Stimulated activated CD8-positive, alpha-beta memory T cell treated with anti-CD3 and anti-CD28 coated beads, Interleukin-4, amount 100 ng/mL, for 48 hours (primary cell): ENCODE measurements around the gene SYTL3.
A peak's percentile ranks its signal among the peaks of the same experiment; 100 is the strongest.

ENCODE experiments used
- DNase-seq: peaks from one replicate; pipeline ENCODE4 v3.0.0-alpha.2; 2020

SYTL3 gene

DNA sequence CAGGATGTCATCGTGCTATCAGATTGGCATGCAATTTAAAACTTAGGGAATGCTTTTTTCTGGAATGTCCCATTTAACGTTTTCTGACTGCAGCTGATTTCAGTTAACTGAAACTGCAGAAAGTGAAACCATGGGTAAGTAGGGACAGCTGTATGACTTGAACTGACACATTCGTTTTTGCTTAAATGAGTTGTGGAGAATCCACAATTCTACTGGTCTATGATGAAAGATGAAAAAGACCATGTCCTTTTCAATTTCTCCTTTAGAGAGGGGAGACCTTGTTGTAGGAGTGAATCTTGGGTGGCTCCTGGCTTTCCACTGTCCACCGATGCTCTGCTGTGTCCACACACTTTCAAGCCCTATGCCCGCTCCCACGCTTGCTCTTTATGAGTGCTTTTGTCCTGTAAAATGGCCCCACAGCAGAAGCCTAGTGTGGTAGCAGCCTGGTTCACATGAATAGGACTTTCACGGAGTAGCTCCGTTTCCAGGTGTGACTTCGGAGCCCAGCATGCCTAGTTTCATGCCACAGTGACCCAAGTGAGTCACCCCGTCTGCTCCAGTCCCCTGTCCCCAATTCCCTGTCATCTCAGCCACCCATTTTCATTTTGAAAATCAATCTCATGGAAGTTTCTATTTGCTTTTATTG is 27.2 kb upstream of the SYTL3 start:
- no peak for DNase-seq

DNA sequence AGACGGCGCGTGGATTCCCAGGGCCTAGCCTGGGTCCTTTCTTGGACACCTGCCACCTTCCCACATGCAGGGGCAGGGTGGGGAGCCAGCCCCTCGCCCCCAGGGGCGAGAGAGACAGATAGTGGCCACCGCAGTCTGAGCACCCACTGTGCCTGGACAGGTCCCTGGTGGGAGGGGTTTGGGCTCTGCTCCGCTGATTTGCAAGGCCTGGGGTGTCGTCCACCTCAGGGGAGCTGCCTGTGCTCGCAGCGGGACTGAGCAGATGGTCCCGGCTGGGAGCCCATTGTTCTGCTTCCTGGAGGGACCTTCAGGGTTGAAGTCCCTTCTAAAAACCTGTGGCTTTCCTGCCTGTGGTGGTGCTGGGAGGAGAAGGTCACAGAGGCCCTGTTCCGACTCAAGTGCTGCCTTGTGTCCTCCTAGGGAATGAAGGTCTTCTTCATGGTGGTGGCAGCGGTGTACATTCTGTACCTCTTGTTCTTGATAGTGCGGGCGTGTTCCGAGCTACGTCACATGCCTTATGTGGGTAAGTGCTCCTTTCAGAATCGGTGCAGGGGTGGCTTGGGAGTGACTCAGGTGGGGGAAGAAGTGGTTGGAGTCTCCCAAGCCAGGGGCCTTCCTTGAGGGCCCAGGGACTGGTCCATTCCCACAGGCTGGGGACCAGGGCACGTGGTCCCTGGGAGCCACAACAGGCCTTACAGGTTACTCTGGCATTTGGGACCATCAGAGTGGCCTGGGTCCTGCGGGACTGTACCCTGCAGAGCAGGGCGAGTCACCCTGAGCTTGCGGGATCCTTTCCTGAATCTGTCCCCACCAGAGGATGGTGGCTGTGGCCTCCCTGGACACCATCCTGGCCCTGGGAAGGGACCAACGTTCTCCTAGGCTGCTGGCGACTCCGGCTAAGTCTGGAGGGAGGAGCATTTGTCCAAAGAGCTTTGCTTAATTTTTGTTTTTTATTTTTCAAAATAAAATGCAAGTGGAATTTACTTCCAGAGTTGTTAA is 24.9 kb upstream of the SYTL3 start:
- DNase-seq, result peak; percentile 21

DNA sequence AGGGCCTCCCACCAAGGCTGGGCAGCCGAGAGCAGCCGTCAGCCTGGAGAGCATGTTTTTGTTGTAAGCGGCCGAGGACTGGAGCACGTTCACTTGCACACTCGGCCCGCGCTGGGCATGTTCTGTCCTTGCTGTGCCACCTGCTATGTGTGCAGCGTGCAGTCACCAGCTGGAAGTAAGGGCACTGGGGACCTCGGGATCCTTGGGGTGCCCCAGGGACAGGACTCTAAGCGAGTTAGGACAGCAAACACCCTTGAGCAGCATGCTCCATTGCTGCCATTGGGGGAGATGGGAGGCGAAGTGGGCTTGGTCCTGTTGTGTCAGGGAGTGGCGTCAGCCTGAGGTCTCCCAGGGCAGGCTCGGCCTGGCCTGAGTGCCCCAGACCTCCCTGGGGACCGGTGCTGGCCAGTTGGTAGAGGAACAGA is 24.0 kb upstream of the SYTL3 start:
- DNase-seq, result peak; percentile 13

DNA sequence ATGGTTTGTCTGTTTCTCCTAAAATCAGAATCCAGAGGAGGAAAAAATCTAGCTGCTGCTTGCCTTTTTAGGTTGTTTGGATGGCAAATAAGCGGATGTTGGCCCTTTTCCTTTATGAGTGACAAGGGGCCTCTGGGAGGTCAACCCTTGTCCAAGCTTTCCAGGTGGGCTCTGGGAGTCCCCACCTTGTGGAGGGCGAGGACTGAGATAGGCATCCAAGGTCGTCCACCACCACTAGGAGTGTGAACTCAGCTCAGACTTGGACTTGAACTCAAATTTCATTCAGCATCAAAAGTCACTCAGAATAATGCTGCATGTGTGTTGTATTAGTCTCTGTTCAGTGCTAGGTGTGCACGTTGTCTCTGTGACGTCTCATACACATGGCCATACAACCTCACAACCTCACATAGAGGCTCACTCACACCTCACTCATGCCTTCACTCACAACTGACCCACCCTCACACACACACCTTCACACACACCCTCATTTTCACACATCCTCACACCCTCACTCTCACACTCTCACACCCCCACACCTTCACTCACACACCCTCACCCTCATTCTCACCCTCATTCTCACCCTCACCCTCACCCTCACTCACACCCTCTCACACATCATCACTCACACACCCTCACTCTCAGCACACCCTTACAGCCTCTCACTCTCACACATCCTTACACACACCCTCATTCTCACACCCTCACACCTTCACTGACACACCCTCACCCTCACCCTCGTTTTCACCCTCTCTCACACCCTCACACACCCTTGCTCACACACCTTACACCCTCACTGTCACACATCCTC is 23.3 kb upstream of the SYTL3 start:
- DNase-seq, result peak; percentile 17

DNA sequence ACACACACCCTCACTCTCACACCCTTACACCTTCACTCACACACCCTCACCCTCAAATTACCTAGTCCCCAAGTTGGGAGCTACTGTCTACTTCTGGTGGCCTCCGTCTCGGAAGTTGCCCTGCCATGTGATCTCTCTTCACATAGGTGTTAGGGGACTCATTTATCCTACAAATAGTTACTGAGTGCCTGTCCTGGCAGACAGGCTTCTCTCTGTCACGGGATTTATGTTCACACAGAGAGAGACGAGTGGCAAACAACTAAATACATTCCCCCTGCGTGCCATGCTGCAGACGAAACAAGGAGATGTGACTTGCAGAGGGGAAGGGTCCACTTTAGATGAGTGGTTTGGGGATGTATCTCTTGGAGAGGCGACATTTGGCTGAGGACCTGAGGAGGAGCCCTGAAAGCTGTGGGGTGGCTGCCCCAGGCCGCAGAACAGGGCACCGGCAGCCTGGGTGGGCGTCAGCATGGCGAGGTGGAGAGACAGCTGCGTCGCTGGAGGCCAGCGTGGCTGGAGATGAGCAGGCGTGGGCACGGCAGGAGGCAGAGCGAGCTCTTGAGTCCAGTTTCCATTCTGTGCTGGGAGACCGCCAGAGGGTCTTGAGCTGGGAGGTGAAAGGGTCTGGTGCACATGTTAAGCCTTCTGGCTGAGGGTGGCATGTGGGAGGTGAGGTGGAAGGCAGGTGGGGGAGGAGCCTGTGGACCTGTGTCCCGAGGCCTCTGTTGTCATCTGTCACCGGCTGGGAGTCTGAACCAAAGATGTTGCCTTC is 22.5 kb upstream of the SYTL3 start:
- peak; percentile 8 for DNase-seq

DNA sequence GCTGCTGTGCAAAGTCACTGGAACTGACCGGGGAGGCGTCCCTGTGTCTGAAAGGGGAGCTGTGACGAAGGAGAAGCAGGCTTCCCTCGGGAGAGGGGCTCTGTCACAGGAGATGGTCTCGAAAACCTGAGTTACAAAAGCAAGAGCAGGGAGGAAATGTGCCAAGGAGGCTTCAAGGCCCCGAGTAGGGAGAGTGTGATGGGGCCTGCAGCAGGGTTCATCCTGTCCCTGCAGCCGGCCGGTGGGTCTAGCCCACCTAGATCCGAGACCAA is 22.0 kb upstream of the SYTL3 start:
- DNase-seq, result peak; percentile 16

DNA sequence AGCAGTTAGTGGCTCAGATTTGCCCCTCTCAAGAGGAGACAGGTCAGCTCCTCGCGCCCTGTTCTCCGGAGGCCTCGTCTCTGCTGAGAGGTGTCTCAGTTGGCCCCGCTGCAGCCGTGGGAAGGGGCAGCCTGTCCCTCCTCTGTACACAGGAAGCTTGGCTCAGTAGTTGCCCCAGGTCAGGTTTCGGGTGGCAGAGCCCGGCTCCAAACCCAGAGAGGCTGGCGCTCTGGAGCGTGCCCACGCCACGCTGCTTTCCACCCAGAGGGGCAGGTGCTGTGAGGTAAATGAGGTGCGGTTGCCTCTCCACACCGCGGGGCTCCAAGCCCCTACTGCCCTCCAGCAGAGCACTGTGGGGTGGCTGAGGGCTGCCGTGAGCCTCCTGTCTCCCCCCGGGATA is 21.3 kb upstream of the SYTL3 start:
- peak; percentile 20 for DNase-seq

DNA sequence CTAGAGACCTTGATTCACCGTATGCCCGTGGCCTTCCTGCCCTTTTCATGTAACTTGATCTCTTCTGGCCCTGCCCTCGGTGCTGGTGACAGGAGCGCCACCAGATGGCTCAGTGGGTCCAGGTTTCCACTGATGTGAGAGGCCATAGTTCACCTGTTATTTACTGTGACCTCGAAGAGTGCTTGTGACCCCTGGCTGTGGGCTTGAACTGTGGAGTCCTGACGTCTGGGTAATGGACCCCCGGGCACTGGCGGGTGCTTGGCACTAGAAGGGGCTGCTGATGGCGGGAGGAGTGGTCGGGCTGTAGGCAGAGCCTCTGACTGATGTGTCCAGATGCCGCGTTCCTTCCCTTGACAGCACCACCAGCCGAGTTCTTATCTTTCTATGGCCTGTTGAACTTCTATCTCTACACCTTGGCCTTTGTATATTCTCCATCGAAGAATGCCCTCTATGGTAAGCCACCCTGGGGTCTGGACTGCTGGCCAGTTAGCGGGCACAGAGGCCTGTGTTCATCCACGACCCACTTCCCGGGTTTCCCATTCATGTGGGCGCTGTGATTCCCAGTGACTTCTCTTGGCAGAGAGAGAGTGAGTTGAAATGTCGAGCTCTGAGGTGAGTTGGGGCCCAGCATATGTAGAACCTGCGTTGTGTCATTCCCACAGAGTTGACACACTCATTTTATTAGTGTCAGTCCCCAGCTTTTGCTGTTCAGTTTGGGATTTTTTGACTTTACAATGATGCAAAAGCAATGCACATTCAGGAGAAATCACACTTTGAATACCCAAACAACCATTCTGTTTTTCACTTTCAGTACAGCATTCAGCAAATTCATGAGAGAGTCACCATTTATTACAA is 20.3 kb upstream of the SYTL3 start:
- peak; percentile 42 for DNase-seq

DNA sequence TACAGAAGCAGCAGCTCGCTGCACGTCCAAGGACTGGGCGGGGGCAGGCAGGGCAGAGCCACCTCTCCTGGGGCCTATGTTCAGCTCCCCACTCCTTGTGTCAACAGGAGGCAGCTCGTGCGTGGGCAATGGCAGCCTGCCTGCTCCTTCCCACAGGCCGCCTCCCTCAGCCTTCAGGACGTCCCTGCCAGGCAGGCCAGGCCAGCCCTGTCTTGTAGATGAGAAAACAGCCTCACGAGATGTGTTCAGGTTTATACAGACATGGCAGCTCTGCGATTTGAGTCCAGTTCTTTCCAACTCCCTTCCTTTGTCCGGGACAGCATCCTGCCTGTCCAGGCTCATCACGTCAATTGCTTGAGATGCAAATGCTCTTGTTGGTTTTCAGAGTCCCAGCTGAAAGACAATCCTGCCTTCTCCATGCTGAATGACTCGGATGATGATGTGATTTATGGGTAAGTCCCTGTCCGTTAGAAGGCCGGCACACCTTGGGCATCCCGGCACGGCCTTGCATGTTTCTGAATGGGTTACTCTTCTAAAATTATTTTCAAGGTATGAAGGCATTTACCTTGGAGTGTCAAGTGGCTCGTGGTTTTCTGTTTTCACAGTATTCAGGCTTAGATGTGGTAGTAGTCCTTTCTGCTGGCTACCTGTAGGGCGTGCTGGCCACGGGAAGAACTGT is 18.8 kb upstream of the SYTL3 start:
- peak; percentile 25 for DNase-seq

DNA sequence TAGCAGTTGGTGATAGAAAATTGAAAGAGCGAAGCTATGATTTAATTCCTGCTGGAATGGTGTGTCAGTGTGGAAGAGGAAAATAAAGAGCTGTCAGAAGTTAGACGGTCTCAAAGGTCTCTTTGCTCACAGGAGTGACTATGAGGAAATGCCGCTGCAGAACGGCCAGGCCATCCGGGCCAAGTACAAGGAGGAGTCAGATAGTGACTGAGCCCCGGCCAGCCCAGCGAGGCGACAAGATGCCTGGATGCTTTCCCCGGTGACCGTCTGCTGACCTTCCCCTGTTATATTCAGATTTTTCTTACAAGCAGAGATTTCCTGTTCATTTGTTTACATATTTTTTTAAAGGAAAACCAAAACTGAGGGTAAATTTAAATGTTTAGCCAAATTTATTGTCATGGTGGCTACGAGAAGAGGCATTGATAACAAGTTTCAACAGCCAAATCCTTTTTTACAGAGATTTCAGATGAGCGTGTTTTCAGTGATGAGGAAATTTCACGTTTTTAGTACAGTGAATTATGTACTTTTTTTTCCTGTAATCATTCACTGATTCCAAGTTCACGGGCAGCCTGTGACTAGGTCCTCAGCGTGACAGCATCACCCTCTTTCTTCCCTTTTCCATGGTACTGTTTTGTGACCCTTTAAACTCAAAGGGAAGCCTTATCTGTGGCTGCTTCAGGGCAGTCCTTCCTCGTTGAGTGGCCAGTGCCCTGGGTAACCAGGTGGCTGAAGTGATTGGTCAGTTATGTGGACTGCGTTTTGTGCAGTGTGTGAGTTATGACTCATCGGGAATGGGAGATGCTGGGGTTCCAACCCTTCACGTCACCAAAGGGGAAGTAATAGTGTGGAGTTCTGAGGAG is 17.9 kb upstream of the SYTL3 start:
- DNase-seq, result peak; percentile 22

DNA sequence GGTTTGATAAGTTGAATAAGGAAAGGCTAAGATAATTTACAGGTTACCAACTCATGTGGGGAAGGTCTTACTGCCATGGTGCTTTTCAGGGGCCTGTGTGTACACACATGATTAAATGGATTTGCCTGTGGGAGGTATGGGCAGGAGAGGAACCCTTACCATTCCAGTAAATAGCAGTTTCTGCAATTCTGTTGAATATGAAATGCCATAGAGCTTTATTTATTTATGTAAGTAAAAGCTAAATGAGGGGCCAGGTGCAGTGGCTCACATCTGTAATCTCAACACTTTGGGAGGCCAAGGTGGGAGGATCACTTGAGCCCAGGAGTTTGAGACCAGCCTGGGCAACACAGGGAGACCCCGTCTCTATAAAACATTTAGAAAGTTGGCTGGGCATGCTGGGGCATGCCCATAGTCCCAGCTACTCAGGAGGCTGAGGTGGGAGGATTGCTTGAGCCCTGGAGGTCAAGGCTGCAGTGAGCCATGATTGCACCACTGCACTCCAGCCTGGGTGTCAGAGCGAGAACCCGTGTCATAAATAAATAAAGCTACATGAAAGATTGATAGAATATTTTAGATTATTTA is 17.2 kb upstream of the SYTL3 start:
- DNase-seq, result peak; percentile 11

DNA sequence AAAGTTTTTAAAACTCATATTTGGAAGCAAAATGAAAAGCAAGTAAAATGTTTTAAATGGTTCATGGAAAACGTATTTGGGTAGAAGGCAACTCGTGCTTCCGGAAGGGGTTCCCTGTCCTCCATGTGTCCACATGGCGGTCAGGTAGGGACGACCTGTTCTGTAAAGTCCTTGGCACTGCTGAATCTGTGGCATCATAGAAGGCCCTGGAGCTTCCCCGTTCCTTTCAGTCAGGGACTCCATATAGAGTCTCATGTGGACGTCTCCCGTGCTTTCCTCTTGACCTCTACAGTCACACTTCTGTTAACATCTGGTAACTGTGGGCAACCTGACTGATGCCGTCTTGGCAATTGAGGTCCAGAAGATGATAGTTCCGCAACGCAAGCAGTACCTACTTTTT is 16.7 kb upstream of the SYTL3 start:
- DNase-seq, result peak; percentile 21

DNA sequence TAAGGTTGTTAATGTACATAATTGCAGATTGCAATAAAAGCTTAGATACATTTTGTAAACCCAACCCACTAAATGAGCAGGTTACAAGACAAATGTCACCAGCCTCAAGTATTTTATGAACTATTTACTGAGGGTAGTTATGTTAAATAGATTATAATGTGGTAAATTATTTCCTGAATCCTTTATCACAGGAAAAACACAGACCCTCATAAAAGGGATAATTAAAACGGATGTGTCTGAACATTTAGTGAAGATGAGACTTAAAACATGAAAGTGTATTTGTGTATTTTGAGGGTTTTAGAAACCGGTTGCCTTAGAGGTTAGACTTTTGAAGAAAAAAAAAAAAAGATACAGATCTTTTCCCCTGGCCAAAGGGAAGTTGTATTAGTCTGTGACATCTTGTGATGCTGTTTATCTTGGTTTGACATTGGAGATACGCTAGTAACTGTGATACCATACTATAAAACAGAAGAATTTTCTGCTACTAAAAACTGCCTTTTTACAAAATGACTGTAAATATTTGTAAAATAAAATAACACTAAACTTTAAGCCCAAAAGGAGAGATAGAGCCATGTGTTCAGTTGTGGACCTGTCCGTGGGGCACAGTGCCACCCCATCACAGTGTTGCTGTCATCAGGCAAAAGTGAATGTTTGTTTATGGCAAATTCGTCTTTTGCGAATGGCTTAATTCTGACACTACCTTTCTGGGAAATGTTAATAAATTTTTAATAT is 15.0 kb upstream of the SYTL3 start:
- peak; percentile 22 for DNase-seq

DNA sequence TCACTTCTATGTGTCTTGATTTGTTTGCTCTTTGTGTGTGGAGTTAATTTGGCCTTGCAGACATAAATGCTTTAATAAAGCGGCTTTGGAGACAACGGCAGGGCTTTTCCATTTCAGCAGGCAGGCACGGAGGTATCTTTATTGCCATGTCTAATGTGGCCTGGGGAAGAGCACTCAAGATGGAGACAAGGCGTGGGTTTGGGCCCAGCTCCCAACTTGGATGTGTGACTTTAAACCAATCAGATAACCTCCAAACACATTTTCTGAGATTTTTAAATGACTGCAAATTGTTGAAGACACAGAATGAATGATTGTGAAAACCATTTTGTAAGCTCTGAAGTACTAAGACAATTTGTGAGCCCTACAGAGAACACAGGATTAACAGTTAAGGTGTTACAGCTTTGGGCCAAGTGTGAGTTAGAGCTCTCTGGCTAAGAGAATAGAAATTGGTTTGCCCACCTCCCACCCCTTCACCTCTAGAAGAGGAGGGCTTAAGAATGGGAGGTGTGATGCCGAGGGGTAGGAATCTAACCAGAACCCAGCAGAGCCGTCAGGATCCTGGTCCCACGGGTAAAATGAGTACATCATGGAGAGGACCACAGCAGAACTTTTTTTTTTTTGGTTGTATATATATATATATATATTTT is 14.3 kb upstream of the SYTL3 start:
- DNase-seq, result peak; percentile 18

DNA sequence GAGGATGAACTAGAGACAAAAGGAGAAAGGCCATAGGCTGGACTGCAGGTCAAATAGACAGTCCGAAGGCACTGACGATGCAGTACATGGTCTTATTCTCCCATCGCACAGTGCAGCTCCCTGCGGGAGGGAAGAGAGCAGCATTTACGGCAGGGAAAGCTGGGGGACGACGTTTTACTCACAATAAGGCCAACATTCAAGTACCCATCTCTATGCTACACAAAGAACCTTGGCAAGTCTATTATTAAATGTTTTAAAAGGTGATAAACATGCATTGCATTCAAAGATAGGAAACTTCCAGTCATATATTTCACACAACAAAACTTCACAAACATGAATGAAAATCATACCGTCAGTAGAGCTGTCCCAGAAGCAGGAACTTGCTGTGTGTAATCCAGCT is 13.1 kb upstream of the SYTL3 start:
- DNase-seq, result peak; percentile 19

DNA sequence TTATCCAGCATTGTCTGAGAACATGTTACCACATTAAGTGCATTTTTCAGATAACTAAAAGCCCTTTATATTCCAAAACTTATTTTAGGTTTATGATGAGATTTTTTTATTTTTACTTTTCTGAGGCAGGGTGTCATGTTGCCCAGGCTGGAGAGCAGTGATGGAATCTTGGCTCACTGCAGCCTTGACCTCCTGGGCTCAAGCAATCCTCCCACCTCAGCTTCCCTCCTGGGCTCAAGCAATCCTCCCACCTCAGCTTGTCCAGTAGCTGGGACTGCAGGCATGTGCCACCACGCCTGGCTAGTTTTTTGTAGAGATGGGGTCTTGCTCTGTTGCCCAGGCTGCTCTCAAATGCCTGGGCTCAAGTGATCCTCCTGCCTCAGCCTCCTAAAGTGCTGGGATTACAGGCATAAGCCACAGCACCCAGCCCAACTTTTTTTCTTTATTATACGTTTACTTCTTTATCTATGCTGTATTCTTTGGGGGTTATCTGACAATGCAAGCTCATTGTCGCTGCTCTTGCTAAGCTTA is 11.5 kb upstream of the SYTL3 start:
- DNase-seq, result peak; percentile 19

DNA sequence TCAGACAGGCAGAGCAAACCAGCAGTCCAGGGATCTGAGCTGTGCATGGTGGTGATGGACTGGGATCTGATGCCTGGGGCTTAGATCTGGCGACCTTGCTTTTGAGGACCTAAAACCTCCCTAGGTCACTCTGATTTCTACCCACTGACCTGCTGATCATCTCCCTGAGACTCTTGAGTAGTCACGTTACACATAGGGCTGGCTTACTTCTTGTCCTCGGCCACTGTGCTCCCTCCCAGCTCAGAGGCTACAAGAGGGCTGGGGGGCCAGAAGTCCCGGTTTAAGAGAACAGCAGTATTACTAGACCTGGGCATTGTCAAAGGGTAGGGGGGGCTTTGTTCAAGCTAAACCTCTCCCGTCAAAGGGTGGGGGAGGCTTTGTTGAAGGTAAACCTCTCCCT is 10.8 kb upstream of the SYTL3 start:
- peak; percentile 22 for DNase-seq

DNA sequence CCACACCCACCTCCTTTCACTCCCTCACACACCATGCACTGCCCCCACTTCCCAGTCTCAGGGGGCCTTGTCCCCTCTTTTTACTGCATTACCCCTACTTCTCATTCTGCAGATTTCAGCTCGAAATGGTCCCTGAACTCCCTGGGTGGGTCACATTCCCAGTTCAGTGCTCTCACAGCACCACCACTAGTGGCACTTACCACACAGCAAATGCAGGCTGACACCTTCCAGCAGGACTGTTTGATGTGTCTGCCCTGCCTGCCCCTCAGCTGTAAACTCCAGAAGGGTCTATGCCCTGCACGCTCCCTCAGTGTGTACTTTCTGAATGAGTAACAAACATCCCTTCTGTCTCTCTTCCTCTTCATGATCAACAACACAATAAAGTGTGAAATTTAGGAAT is 9.3 kb upstream of the SYTL3 start:
- DNase-seq, result peak; percentile 32
